ENCODE data around the gene CCL7. TPM values are rescaled to one million over a fixed set of nuclear protein-coding genes. Genes with fewer than 3 reads are reported as not detected.

CCL7 gene
- total and polyA plus RNA-seq, 2 of the 4 experiments (the other 2 are of a cell fraction), result 0.18 to 0.58 TPM

- Histone ChIP-seq H3K23ac (ENCODE audit: low read depth, low read length) (no peak overlapping the region), H3K14ac (replicated peaks; ENCODE audit: low read depth, low read length) (no peak overlapping the region), H4K20me1 (ENCODE audit: insufficient read depth, low read length) (no peaks in the 10 kb centered on the region), H3K9ac (ENCODE audit: low read depth, low read length) (no peak overlapping the region), H3K27me3 (ENCODE audit: control insufficient read depth, insufficient read depth, low read length) (no peaks in the 10 kb centered on the region), H3K56ac (ENCODE audit: extremely low read depth, insufficient read depth, low read length) (no peak overlapping the region), H4K8ac (ENCODE audit: low read depth in 2 of 2, low read length in 2 of 2) (no peak overlapping the region), H3K4me2 (ENCODE audit: low read depth, low read length) (no peak overlapping the region), H3K4ac (ENCODE audit: low read depth, low read length) (no peak overlapping the region), H3K18ac (ENCODE audit: low read depth, low read length) (no peak overlapping the region), H3K9me1 (ENCODE audit: insufficient read depth, low read length) (0 out of 2 replicates have a peak, but pooled peaks cover 6% of the 10 kb centered on the region), H4K5ac (ENCODE audit: low read depth, low read length) (no peak overlapping the region), H4K91ac (ENCODE audit: insufficient read depth, low read depth, low read length) (no peak overlapping the region), H2AFZ (replicated peaks; ENCODE audit: low read length, poor library complexity) (no peak overlapping the region), H3K4me3 (ENCODE audit: insufficient read depth, low read depth, low read length) (no peak overlapping the region), H3K9me3 (ENCODE audit: control insufficient read depth, insufficient read depth, low read length) (no peaks in the 10 kb centered on the region), H3K4me1 (ENCODE audit: control insufficient read depth, insufficient read depth, low read length) (peaks cover 21% of the 10 kb centered on the region), H3K36me3 (ENCODE audit: control insufficient read depth, insufficient read depth, low read length) (no peaks in the 10 kb centered on the region), H2BK120ac (ENCODE audit: low read depth, low read length) (no peak overlapping the region), H2BK20ac (ENCODE audit: low read depth, low read length) (no peak overlapping the region), H2BK5ac (ENCODE audit: low read depth, low read length, poor library complexity, severe bottlenecking) (no peak overlapping the region), H2AK9ac (replicated peaks; ENCODE audit: low read depth, low read length, poor library complexity) (no peak overlapping the region), H2AK5ac (ENCODE audit: low read depth, low read length) (no peak overlapping the region), H3K79me1 (ENCODE audit: low read depth in 1 of 2, low read length in 2 of 2) (no peaks in the 10 kb centered on the region), H2BK15ac (ENCODE audit: low read depth, low read length) (no peak overlapping the region; the same call in 2 of the 3 replicates), H3K27ac (ENCODE audit: insufficient read depth, low read length) (no peak overlapping the region)
- in situ Hi-C loops (cut with MboI; ENCODE audit: low sequenced_read_pairs) (loop anchor here (5.0 kb wide), 1 partner anchor 62 kb away; no protein-coding TSS in a partner anchor), intact Hi-C loops (cut with micrococcal nuclease) (no loop called here), dilution Hi-C loops (cut with HindIII; ENCODE audit: low sequenced_read_pairs, unreplicated experiment) (no loop called here)
- DNase-seq (no peak), ATAC-seq (ENCODE audit: low read depth) (no peak)
- POLR2A ChIA-PET (ENCODE audit: unreplicated experiment), result no interaction called here
- 71% methylated on average over 2 of the region's 6 CpGs; no CpG with 5 or more reads in 1 of the 2 experiments for WGBS, 2 experiments (ENCODE audit: extremely low coverage in 2 of 2, insufficient read length in 1 of 2)
- TF ChIP-seq RFX5 (IDR thresholded peaks at IDR 0.05; ENCODE audit: low read depth, low read length) (no peak), RAD21 (IDR thresholded peaks at IDR 0.05; ENCODE audit: low read length) (no peak), NFE2L2 (IDR thresholded peaks at IDR 0.05; ENCODE audit: low read depth, low read length) (no peak), MXI1 (IDR thresholded peaks at IDR 0.05; ENCODE audit: borderline replicate concordance, low read depth, low read length) (no peak), CHD1 (IDR thresholded peaks at IDR 0.05; ENCODE audit: low read depth, low read length) (no peak), RCOR1 (IDR thresholded peaks at IDR 0.05; ENCODE audit: insufficient replicate concordance, low read length) (no peak), MAFK (IDR thresholded peaks at IDR 0.05; ENCODE audit: low read depth, low read length) (no peak), SMC3 (IDR thresholded peaks at IDR 0.05; ENCODE audit: low read depth, low read length) (no peak)
- TF ChIP-seq, protein P1, sequence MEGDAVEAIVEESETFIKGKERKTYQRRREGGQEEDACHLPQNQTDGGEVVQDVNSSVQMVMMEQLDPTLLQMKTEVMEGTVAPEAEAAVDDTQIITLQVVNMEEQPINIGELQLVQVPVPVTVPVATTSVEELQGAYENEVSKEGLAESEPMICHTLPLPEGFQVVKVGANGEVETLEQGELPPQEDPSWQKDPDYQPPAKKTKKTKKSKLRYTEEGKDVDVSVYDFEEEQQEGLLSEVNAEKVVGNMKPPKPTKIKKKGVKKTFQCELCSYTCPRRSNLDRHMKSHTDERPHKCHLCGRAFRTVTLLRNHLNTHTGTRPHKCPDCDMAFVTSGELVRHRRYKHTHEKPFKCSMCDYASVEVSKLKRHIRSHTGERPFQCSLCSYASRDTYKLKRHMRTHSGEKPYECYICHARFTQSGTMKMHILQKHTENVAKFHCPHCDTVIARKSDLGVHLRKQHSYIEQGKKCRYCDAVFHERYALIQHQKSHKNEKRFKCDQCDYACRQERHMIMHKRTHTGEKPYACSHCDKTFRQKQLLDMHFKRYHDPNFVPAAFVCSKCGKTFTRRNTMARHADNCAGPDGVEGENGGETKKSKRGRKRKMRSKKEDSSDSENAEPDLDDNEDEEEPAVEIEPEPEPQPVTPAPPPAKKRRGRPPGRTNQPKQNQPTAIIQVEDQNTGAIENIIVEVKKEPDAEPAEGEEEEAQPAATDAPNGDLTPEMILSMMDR (conservative IDR thresholded peaks at IDR 0.05; ENCODE audit: low read depth, low read length), result no peak
- TF ChIP-seq, protein P2, sequence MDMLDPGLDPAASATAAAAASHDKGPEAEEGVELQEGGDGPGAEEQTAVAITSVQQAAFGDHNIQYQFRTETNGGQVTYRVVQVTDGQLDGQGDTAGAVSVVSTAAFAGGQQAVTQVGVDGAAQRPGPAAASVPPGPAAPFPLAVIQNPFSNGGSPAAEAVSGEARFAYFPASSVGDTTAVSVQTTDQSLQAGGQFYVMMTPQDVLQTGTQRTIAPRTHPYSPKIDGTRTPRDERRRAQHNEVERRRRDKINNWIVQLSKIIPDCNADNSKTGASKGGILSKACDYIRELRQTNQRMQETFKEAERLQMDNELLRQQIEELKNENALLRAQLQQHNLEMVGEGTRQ (IDR thresholded peaks at IDR 0.05; ENCODE audit: low read depth, low read length), result no peak
- BruUV-seq (replicated peaks), result no TSS peak
- CTCF ChIA-PET, result no interaction called here
These were observed 24.6 kb upstream of the CCL7 start for GRCh38 chr17:34245351-34245905.
